Measurements from ENCODE around the gene METTL8. TPM values are rescaled to one million over a fixed set of nuclear protein-coding genes. Genes with fewer than 3 reads are reported as not detected.

Gene METTL8
- total RNA-seq, 2 experiments from 2014 or later = 53.6 to 55.8 TPM

DNA sequence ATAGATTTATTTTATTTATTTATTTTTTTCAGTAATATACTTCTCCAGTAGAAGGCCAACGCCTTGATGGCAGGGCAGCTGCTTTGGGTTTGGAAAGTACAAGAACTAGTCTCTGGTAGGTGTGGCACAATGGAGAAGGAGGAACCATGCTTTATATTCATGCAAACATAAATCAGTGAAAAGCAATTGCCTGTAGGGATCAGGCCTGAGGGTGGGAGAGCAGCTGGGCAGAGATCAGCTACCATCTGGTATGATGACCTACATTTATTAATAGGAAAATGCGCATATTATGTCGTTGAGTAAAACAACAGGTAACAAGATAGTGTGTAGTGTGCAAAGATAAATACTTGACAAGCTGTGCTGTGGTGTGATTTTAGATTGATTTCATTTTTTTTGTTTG, 152.7 kb downstream of the METTL8 start:
- ChIA-PET CTCF (interaction anchor here (0.6 to 0.7 kb wide), 2 partner anchors 289 to 725 kb away, joined by 3 read pairs; no protein-coding TSS in a partner anchor), POLR2A (no interaction called here)

GRCh38 chr2:171279983-171280790, 153.6 kb downstream of the METTL8 start:
- POLR2A ChIA-PET = no interaction called here
- CTCF ChIA-PET = interaction anchor here (0.6 kb wide), 1 partner anchor 724 kb away, joined by 3 read pairs; no protein-coding TSS in a partner anchor

GRCh38 chr2:171274757-171275156, 159.0 kb downstream of the METTL8 start:
- ChIA-PET CTCF (no interaction called here), POLR2A (no interaction called here)

DNA sequence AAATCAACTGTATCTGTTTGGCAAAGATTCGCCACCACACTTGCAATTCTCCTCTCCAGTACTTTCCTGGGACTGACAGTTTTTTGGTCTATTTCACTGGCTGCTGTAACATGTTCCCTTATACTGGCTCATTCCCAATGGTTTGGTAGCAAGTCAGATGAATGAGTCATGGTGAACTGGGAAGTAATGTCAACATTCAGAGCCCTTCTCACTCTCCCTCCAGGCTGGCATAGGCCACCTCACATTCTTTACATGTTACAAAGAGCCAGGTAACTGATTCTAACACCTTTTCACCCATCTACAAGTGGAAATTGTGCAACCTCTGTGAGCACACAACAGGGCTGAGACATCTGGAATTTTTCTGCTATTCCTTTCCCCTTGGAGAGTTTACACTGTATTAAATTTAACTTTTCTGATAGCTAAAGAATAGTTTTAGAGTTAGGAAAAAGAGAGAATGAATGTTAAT, 161.8 kb downstream of the METTL8 start:
- ChIA-PET CTCF (no interaction called here), POLR2A (no interaction called here)

GRCh38 chr2:171271386-171271785, 162.4 kb downstream of the METTL8 start:
- CTCF ChIA-PET = no interaction called here
- POLR2A ChIA-PET = no interaction called here

- CTCF ChIA-PET = interaction anchor here (0.6 kb wide), 1 partner anchor 258 kb away, joined by 3 read pairs; no protein-coding TSS in a partner anchor
- POLR2A ChIA-PET = no interaction called here
Measured at GRCh38 chr2:171267855-171268629, 165.7 kb downstream of the METTL8 start.

Other genes with a start within 250 kb of the METTL8 start
- 10 to 100 TPM; 18.9 to 23.5 TPM for gene DCAF17, start 236 bp upstream of the METTL8 start, total RNA-seq
- under 1 TPM; 0.90 to 0.97 TPM for gene CYBRD1, start 88.5 kb upstream of the METTL8 start, total RNA-seq